Stimulated activated CD8-positive, alpha-beta memory T cell treated with anti-CD3 and anti-CD28 coated beads, Interleukin-4, amount 100 ng/mL, for 48 hours (primary cell): ENCODE data around the gene SYTL1.

Experiments used
- DNase-seq: peaks from one replicate; pipeline ENCODE4 v3.0.0-alpha.2; 2020

The SYTL1 gene

GRCh38 chr1:27348861-27349783 is 7.3 kb downstream of the SYTL1 start:
- no peak for DNase-seq

- no peak for DNase-seq
These were observed 8.2 kb downstream of the SYTL1 start for GRCh38 chr1:27349784-27350662.

GRCh38 chr1:27350663-27351540 is 9.1 kb downstream of the SYTL1 start:
- DNase-seq = no peak

- no peak for DNase-seq
These were observed 9.8 kb downstream of the SYTL1 start for GRCh38 chr1:27351541-27352107.

- no peak for DNase-seq
These were observed 11.3 kb downstream of the SYTL1 start for GRCh38 chr1:27353166-27353565.

- DNase-seq = no peak
These were observed 11.8 kb downstream of the SYTL1 start for GRCh38 chr1:27353629-27354028.

- no peak for DNase-seq
These were observed 13.9 kb downstream of the SYTL1 start for GRCh38 chr1:27355683-27356082.

GRCh38 chr1:27356277-27356618 is 14.4 kb downstream of the SYTL1 start:
- DNase-seq = no peak

- peak; percentile 64 for DNase-seq
These were observed 14.9 kb downstream of the SYTL1 start for GRCh38 chr1:27356619-27357280.

GRCh38 chr1:27357281-27358037 is 15.6 kb downstream of the SYTL1 start:
- DNase-seq = peak; percentile 87

- DNase-seq = no peak
These were observed 16.5 kb downstream of the SYTL1 start for GRCh38 chr1:27358038-27358927.

- DNase-seq = no peak
These were observed 17.1 kb downstream of the SYTL1 start for GRCh38 chr1:27358928-27359313.

GRCh38 chr1:27359822-27360158 is 18.0 kb downstream of the SYTL1 start:
- no peak for DNase-seq

- DNase-seq = peak; percentile 63
These were observed 18.6 kb downstream of the SYTL1 start for GRCh38 chr1:27360159-27361043.

GRCh38 chr1:27361044-27361402 is 19.2 kb downstream of the SYTL1 start:
- no peak for DNase-seq

- no peak for DNase-seq
These were observed 19.7 kb downstream of the SYTL1 start for GRCh38 chr1:27361553-27361952.

- DNase-seq = no peak
These were observed 22.2 kb downstream of the SYTL1 start for GRCh38 chr1:27363766-27364695.
